Measurements from ENCODE around the gene FIGN. TPM values are rescaled to one million over a fixed set of nuclear protein-coding genes. Genes with fewer than 3 reads are reported as not detected.
A peak's percentile ranks its signal among the peaks of the same experiment; 100 is the strongest.

The FIGN gene
- total RNA-seq, 1 experiment from 2014 or later = 1.5 TPM

DNA sequence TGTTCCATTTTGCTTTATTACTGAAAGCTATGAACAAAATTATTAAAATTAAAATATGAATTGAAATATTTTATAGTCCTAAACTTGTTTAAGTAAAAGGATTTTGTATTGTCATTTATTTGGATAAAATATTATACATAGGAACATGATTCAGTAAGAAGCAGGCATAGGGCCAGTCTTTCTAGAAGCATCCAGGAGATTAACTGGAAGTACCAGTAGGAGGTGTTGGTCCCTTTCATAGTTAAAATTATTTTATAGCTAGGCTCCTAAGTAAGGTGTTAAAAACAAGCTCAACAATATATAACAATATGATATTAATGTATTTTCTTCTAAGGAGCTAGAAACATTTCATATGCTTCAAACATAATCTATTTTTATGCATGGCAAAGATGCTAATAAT lies 43.7 kb downstream of the FIGN start:
- H3K79me2 ChIP-seq (ENCODE audit: low read length) = no peaks in the 10 kb centered on the region
- TF ChIP-seq EZH2phosphoT487 (IDR thresholded peaks at IDR 0.05; ENCODE audit: borderline replicate concordance, low read length) (no peak), EZH2 (IDR thresholded peaks at IDR 0.05; ENCODE audit: low read length, unreplicated experiment) (no peak)
- TF ChIP-seq, protein P1, sequence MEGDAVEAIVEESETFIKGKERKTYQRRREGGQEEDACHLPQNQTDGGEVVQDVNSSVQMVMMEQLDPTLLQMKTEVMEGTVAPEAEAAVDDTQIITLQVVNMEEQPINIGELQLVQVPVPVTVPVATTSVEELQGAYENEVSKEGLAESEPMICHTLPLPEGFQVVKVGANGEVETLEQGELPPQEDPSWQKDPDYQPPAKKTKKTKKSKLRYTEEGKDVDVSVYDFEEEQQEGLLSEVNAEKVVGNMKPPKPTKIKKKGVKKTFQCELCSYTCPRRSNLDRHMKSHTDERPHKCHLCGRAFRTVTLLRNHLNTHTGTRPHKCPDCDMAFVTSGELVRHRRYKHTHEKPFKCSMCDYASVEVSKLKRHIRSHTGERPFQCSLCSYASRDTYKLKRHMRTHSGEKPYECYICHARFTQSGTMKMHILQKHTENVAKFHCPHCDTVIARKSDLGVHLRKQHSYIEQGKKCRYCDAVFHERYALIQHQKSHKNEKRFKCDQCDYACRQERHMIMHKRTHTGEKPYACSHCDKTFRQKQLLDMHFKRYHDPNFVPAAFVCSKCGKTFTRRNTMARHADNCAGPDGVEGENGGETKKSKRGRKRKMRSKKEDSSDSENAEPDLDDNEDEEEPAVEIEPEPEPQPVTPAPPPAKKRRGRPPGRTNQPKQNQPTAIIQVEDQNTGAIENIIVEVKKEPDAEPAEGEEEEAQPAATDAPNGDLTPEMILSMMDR (conservative IDR thresholded peaks at IDR 0.05; ENCODE audit: low read depth, low read length) = no peak
- H3K9me3 ChIP-seq (ENCODE audit: low read length) = no peaks in the 10 kb centered on the region
- ChIA-PET POLR2A (ENCODE audit: unreplicated experiment) (interaction anchor here (0.6 kb wide), 1 partner anchor 346 kb away, joined by 3 read pairs; no protein-coding TSS in a partner anchor), CTCF (interaction anchor here (0.7 to 1.0 kb wide), 2 partner anchors 87 to 369 kb away, joined by 3 to 4 read pairs; no protein-coding TSS in a partner anchor)
- no peaks in the 10 kb centered on the region for H3K9me2 ChIP-seq (replicated peaks; ENCODE audit: low read length)
- no TSS peak for BruUV-seq (replicated peaks)
- peaks cover 7% of the 10 kb centered on the region for H3K4me1 ChIP-seq (ENCODE audit: insufficient read depth, low read length)
- H3K4me3 ChIP-seq (ENCODE audit: low read length) = no peak overlapping the region
- no peaks in the 10 kb centered on the region for H3K27me3 ChIP-seq (ENCODE audit: low read length)
- ATAC-seq = no peak
- H3K27ac ChIP-seq (ENCODE audit: low read length) = no peak overlapping the region
- H3K36me3 ChIP-seq (ENCODE audit: low read depth, low read length) = no peaks in the 10 kb centered on the region
- intact Hi-C loops (cut with micrococcal nuclease) = no loop called here
- H3K4me2 ChIP-seq (ENCODE audit: low read length) = peak overlapping the region; percentile 38; the same call in 1 of the 2 replicates
- H3K9ac ChIP-seq (ENCODE audit: low read length) = no peak overlapping the region
- DNase-seq = no peak
- H4K20me1 ChIP-seq (ENCODE audit: low read length) = no peaks in the 10 kb centered on the region
- no peaks in the 10 kb centered on the region for H3F3A ChIP-seq (ENCODE audit: low read length, unreplicated experiment)
- no peak overlapping the region for H2AFZ ChIP-seq (ENCODE audit: low read length)

DNA sequence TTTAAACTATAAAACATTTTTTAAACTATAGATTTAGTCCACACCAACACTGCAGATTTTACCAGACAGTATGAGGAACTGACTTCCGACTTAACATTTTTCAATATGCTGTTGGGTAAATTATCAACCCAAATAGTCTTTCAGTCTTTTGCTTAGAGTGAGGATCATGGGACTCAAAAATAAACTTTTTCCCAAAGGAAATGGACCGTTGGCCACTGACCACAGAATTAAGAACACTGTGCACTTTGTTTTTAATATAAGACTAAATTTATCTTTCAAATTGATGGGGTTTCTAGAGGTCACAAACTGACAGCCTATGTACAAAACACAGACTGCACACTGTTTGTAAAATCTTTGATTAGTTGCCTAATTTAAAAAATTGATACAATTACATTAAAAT lies 44.9 kb downstream of the FIGN start:
- H3K9ac ChIP-seq (ENCODE audit: low read length) = no peak overlapping the region
- no peaks in the 10 kb centered on the region for H3K9me2 ChIP-seq (replicated peaks; ENCODE audit: low read length)
- H3K4me3 ChIP-seq (ENCODE audit: low read length) = no peak overlapping the region
- no peaks in the 10 kb centered on the region for H3K36me3 ChIP-seq (ENCODE audit: low read depth, low read length)
- H3K79me2 ChIP-seq (ENCODE audit: low read length) = no peaks in the 10 kb centered on the region
- DNase-seq (no peak), ATAC-seq (no peak)
- H3F3A ChIP-seq (ENCODE audit: low read length, unreplicated experiment) = no peaks in the 10 kb centered on the region
- H3K4me1 ChIP-seq (ENCODE audit: insufficient read depth, low read length) = peaks cover 7% of the 10 kb centered on the region
- H2AFZ ChIP-seq (ENCODE audit: low read length) = no peak overlapping the region
- H3K27ac ChIP-seq (ENCODE audit: low read length) = no peak overlapping the region
- no peaks in the 10 kb centered on the region for H4K20me1 ChIP-seq (ENCODE audit: low read length)
- TF ChIP-seq, protein P1 (conservative IDR thresholded peaks at IDR 0.05; ENCODE audit: low read depth, low read length) = no peak
- no peak overlapping the region for H3K4me2 ChIP-seq (ENCODE audit: low read length)
- BruUV-seq (replicated peaks) = no TSS peak
- no peaks in the 10 kb centered on the region for H3K9me3 ChIP-seq (ENCODE audit: low read length)
- ChIA-PET CTCF (no interaction called here), POLR2A (ENCODE audit: unreplicated experiment) (no interaction called here)
- no peaks in the 10 kb centered on the region for H3K27me3 ChIP-seq (ENCODE audit: low read length)
- intact Hi-C loops (cut with micrococcal nuclease) = no loop called here

DNA sequence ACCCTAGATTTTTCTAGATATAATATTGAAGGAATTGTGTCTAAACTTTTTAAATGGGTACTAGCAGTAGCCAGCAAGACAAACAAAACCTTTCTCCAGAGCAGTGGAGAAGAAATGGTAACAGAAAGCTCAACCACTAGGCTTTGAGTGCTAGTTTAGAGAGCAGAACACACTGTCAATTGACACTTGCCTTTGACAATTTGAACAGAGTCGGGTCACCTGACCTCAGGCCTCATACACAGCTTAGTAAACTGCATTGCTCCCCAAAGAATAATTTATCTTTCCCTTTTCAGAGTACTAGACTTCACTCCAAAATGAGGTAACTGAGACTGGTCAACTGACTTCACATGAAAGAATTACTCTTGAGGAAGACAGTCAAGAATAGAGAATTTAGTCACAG lies 48.6 kb downstream of the FIGN start:
- no peaks in the 10 kb centered on the region for H3K36me3 ChIP-seq (ENCODE audit: low read depth, low read length)
- POLR2A ChIA-PET (ENCODE audit: unreplicated experiment) = no interaction called here
- no peak overlapping the region for H3K4me3 ChIP-seq (ENCODE audit: low read length)
- H3K9me2 ChIP-seq (replicated peaks; ENCODE audit: low read length) = no peaks in the 10 kb centered on the region
- H3K4me2 ChIP-seq (ENCODE audit: low read length) = no peak overlapping the region
- no peak overlapping the region for H3K27ac ChIP-seq (ENCODE audit: low read length)
- CTCF ChIA-PET = no interaction called here
- H4K20me1 ChIP-seq (ENCODE audit: low read length) = no peaks in the 10 kb centered on the region
- DNase-seq (no peak), ATAC-seq (no peak)
- TF ChIP-seq, protein P1 (conservative IDR thresholded peaks at IDR 0.05; ENCODE audit: low read depth, low read length) = no peak
- TF ChIP-seq EZH2phosphoT487 (IDR thresholded peaks at IDR 0.05; ENCODE audit: borderline replicate concordance, low read length) (no peak), EZH2 (IDR thresholded peaks at IDR 0.05; ENCODE audit: low read length, unreplicated experiment) (no peak)
- H3F3A ChIP-seq (ENCODE audit: low read length, unreplicated experiment) = no peaks in the 10 kb centered on the region
- H3K9me3 ChIP-seq (ENCODE audit: low read length) = no peaks in the 10 kb centered on the region
- peaks cover 11% of the 10 kb centered on the region for H3K4me1 ChIP-seq (ENCODE audit: insufficient read depth, low read length)
- no peak overlapping the region for H2AFZ ChIP-seq (ENCODE audit: low read length)
- no peaks in the 10 kb centered on the region for H3K79me2 ChIP-seq (ENCODE audit: low read length)
- no peak overlapping the region for H3K9ac ChIP-seq (ENCODE audit: low read length)
- H3K27me3 ChIP-seq (ENCODE audit: low read length) = no peaks in the 10 kb centered on the region
- intact Hi-C loops (cut with micrococcal nuclease) = no loop called here
- BruUV-seq (replicated peaks) = no TSS peak
